ENCODE data around the gene TMEM145.

DNA sequence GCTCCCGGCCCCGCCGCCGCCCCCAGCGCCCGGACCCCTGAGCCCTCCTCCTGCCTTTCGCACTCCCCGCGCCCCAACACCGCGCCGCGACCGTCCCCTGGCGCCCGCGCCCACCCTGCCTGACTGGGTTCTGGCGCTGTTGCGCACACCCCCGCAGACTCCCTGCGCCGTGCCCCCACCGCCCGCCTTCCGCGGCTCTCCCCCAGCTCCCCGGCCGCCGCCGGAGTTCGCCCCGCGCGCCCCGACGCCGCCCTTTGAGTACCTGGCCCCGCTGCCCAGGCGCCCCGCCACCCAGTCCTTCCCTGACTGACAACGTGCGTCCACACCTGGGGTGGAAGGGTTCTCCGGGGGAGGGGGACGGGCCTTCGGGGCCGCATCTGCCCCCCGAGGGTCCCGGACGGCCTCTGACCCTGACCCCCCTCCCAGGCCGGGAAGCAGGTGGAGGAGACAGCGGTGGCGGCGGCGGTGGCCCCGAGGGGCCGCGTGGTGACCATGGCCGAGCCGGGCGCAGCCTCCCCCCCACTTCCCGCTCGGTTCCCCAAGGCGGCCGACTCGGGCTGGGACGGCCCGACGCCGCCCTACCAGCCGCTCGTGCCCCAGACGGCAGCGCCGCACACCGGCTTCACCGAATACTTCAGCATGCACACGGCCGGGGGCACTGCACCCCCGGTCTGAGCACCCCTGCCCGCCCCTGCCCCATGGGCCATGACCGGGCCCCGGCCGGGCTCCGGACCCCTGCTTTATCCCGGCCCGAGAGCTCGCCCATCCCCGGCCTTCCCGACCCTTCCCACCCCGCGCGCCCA, 10.9 kb downstream of the TMEM145 start:
- TF ChIP-seq, protein P1, sequence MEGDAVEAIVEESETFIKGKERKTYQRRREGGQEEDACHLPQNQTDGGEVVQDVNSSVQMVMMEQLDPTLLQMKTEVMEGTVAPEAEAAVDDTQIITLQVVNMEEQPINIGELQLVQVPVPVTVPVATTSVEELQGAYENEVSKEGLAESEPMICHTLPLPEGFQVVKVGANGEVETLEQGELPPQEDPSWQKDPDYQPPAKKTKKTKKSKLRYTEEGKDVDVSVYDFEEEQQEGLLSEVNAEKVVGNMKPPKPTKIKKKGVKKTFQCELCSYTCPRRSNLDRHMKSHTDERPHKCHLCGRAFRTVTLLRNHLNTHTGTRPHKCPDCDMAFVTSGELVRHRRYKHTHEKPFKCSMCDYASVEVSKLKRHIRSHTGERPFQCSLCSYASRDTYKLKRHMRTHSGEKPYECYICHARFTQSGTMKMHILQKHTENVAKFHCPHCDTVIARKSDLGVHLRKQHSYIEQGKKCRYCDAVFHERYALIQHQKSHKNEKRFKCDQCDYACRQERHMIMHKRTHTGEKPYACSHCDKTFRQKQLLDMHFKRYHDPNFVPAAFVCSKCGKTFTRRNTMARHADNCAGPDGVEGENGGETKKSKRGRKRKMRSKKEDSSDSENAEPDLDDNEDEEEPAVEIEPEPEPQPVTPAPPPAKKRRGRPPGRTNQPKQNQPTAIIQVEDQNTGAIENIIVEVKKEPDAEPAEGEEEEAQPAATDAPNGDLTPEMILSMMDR (IDR thresholded peaks at IDR 0.05; ENCODE audit: low read length), result no peak
- TF ChIP-seq EZH2 (IDR thresholded peaks at IDR 0.05; ENCODE audit: borderline replicate concordance, low read length), result no peak

Measured in OCI-LY1 (cell line).